ENCODE measurements around the gene ALPL. TPM values are rescaled to one million over a fixed set of nuclear protein-coding genes. Genes with fewer than 3 reads are reported as not detected.

ALPL gene
- total and polyA plus RNA-seq, 2 of the 4 experiments (the other 2 are of a cell fraction) = 0.54 to 2.2 TPM

DNA sequence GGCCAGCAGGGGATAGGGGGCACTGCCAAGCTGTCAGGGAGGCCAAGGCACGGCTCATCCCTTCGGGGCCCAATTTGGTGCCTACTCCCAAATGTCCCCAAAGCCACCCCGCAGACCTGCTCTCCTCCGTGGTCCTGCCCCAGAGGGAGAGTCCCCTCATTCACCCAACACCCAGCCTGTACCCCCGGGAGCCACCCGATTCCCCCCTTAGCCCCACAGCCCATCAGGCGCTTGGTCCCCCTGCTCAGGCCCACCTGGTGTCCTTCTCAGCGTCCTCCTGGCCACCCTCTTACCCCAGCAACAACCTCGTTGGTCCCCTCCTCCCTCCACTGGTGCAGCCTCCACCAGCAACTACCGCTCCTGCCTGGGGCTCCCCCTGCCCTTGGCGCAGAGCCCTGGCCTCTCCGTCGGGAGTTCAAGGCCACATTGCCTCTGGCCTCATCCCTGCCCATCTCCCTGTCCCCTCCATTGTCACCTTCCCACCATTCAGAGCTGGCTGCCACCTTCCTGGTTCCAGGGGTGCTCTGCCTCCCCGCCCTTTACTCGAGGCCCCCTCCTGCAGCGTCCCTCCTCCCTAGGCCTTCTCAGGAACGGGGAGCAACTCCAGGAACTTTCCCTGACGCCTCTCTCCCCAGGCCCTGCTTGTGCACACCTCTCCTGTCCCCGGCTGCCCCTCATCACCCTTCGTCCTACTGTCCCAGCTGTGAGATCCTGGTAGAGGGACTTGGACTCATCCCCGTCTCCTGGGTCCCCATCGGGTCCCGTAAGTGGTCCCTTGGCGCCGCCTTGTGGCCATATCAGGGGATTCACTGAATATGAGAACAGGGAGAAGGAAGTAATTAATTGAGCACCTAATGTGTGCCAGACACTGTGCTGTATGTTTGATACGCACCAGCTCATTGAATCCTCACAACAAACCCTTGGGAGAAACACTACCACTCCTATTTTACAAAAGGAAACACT lies 86.0 kb downstream of the ALPL start:
- ChIA-PET CTCF (interaction anchor here (0.6 to 1.4 kb wide), 3 partner anchors 225 to 337 kb away, joined by 3 to 8 read pairs (median 5); no protein-coding TSS in a partner anchor), POLR2A (ENCODE audit: unreplicated experiment) (no interaction called here)
- H4K8ac ChIP-seq (ENCODE audit: low read depth in 2 of 2, low read length in 2 of 2) = no peak overlapping the region
- no peak overlapping the region for H4K91ac ChIP-seq (ENCODE audit: insufficient read depth, low read depth, low read length)
- no peaks in the 10 kb centered on the region; the same call in 1 of the 2 replicates for H4K20me1 ChIP-seq (ENCODE audit: insufficient read depth, low read length)
- in situ Hi-C loops (cut with MboI; ENCODE audit: low sequenced_read_pairs) (loop anchor here (5.0 kb wide), 1 partner anchor 83 kb away; no protein-coding TSS in a partner anchor), intact Hi-C loops (cut with micrococcal nuclease) (loop anchor here (1.0 to 2.0 kb wide), 2 partner anchors 86 to 225 kb away; partner anchors contain the start of gene ALPL), dilution Hi-C loops (cut with HindIII; ENCODE audit: low sequenced_read_pairs, unreplicated experiment) (no loop called here)
- peak overlapping the region; percentile 75 for H2AFZ ChIP-seq (replicated peaks; ENCODE audit: low read length, poor library complexity)
- DNase-seq (peak; percentile 36), ATAC-seq (ENCODE audit: low read depth) (peak; percentile 70)
- H2AK9ac ChIP-seq (replicated peaks; ENCODE audit: low read depth, low read length, poor library complexity) = peak overlapping the region; percentile 90
- H3K27ac ChIP-seq (ENCODE audit: insufficient read depth, low read length) = no peak overlapping the region
- H3K4ac ChIP-seq (ENCODE audit: low read depth, low read length) = no peak overlapping the region; the same call in 1 of the 2 replicates
- no peak overlapping the region for H3K23ac ChIP-seq (ENCODE audit: low read depth, low read length)
- 0 out of 2 replicates have a peak overlapping the region, but pooled peaks have one; percentile 63 for H2AK5ac ChIP-seq (ENCODE audit: low read depth, low read length)
- no peak overlapping the region for H3K18ac ChIP-seq (ENCODE audit: low read depth, low read length)
- TF ChIP-seq SMC3 (IDR thresholded peaks at IDR 0.05; ENCODE audit: low read depth, low read length) (peak; percentile 91), FOS (IDR thresholded peaks at IDR 0.05; ENCODE audit: low read depth, low read length) (no peak), RAD21 (IDR thresholded peaks at IDR 0.05; ENCODE audit: low read length) (peak; percentile 94), MAZ (IDR thresholded peaks at IDR 0.05; ENCODE audit: borderline replicate concordance, low read depth, low read length) (no peak), CEBPB (IDR thresholded peaks at IDR 0.05; ENCODE audit: low read depth, low read length) (no peak), BHLHE40 (IDR thresholded peaks at IDR 0.05; ENCODE audit: low read depth, low read length) (no peak)
- TF ChIP-seq, protein P1, sequence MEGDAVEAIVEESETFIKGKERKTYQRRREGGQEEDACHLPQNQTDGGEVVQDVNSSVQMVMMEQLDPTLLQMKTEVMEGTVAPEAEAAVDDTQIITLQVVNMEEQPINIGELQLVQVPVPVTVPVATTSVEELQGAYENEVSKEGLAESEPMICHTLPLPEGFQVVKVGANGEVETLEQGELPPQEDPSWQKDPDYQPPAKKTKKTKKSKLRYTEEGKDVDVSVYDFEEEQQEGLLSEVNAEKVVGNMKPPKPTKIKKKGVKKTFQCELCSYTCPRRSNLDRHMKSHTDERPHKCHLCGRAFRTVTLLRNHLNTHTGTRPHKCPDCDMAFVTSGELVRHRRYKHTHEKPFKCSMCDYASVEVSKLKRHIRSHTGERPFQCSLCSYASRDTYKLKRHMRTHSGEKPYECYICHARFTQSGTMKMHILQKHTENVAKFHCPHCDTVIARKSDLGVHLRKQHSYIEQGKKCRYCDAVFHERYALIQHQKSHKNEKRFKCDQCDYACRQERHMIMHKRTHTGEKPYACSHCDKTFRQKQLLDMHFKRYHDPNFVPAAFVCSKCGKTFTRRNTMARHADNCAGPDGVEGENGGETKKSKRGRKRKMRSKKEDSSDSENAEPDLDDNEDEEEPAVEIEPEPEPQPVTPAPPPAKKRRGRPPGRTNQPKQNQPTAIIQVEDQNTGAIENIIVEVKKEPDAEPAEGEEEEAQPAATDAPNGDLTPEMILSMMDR (conservative IDR thresholded peaks at IDR 0.05; ENCODE audit: low read depth, low read length) = peak; percentile 88
- no peak overlapping the region for H3K9ac ChIP-seq (ENCODE audit: low read depth, low read length)
- H3K4me1 ChIP-seq (ENCODE audit: control insufficient read depth, insufficient read depth, low read length) = no peaks in the 10 kb centered on the region
- no peaks in the 10 kb centered on the region for H3K9me3 ChIP-seq (ENCODE audit: control insufficient read depth, insufficient read depth, low read length)
- no peaks in the 10 kb centered on the region for H3K79me1 ChIP-seq (ENCODE audit: low read depth in 1 of 2, low read length in 2 of 2)
- H2BK20ac ChIP-seq (ENCODE audit: low read depth, low read length) = no peak overlapping the region
- no peaks in the 10 kb centered on the region for H3K9me1 ChIP-seq (ENCODE audit: insufficient read depth, low read length)
- no TSS peak for BruUV-seq (replicated peaks)
- peaks cover 22% of the 10 kb centered on the region for H3K27me3 ChIP-seq (ENCODE audit: control insufficient read depth, insufficient read depth, low read length)
- no peak overlapping the region for H2BK15ac ChIP-seq (ENCODE audit: low read depth, low read length)
- 44% methylated on average over 15 of the region's 26 CpGs; no CpG with 5 or more reads in 1 of the 2 experiments for WGBS, 2 experiments (ENCODE audit: extremely low coverage in 2 of 2, insufficient read length in 1 of 2)
- H4K5ac ChIP-seq (ENCODE audit: low read depth, low read length) = no peak overlapping the region
- H3K4me3 ChIP-seq (ENCODE audit: insufficient read depth, low read depth, low read length) = no peak overlapping the region
- no peak overlapping the region for H3K4me2 ChIP-seq (ENCODE audit: low read depth, low read length)
- H2BK5ac ChIP-seq (ENCODE audit: low read depth, low read length, poor library complexity, severe bottlenecking) = no peak overlapping the region
- H3K56ac ChIP-seq (ENCODE audit: extremely low read depth, insufficient read depth, low read length) = no peak overlapping the region
- H2BK120ac ChIP-seq (ENCODE audit: low read depth, low read length) = no peak overlapping the region
- no peaks in the 10 kb centered on the region for H3K36me3 ChIP-seq (ENCODE audit: control insufficient read depth, insufficient read depth, low read length)
- H3K14ac ChIP-seq (replicated peaks; ENCODE audit: low read depth, low read length) = no peak overlapping the region

Data from IMR-90 (cell line).